Cardiac fibroblast (primary cell): ENCODE results near the gene NUP214.

ENCODE experiments used
- DNase-seq, 2 donors: peaks; one replicate each; pipeline versions ENCODE4 v3.0.0 to v3.0.0-alpha.2; 2010; ENCODE audit warnings: low read depth in 2 of 2
- H3K4me3 ChIP-seq, 2 donors: replicated peaks in 1 of 2; 1 replicate in 1 of 2; 2 replicates in 1 of 2; pipeline ENCODE4 v1.5.1; 2011; ENCODE audit warnings: low read depth in 2 of 2, low read length in 2 of 2, mild to moderate bottlenecking in 2 of 2, moderate library complexity in 1 of 2
- CTCF ChIP-seq: IDR thresholded peaks from one replicate; pipeline ENCODE4 v1.5.1; 2011; ENCODE audit warnings: low read depth, mild to moderate bottlenecking, low read length, inconsistent platforms

NUP214 gene

GRCh38 chr9:131167146-131167692 is 41.8 kb downstream of the NUP214 start:
- DNase-seq = peak in 1 of 2 donors; percentile 5
- no peak overlapping the region for H3K4me3 ChIP-seq
- TF ChIP-seq CTCF = no peak

- DNase-seq = no peak
- no peak overlapping the region for H3K4me3 ChIP-seq
- TF ChIP-seq CTCF = no peak
Measured at GRCh38 chr9:131167936-131168335, 42.5 kb downstream of the NUP214 start.

- TF ChIP-seq CTCF = no peak
- no peak overlapping the region for H3K4me3 ChIP-seq
- DNase-seq = no peak
Measured at GRCh38 chr9:131169563-131170240, 44.3 kb downstream of the NUP214 start.

- H3K4me3 ChIP-seq = no peak overlapping the region
- no peak for TF ChIP-seq CTCF
Measured at GRCh38 chr9:131173995-131174394, 48.6 kb downstream of the NUP214 start.

GRCh38 chr9:131174681-131175239 is 49.4 kb downstream of the NUP214 start:
- H3K4me3 ChIP-seq = no peak overlapping the region
- no peak for DNase-seq
- TF ChIP-seq CTCF = no peak

More at GRCh38 chr9:131173995-131174394, 48.6 kb downstream of the NUP214 start:
- no peak for DNase-seq

GRCh38 chr9:131177898-131178297 is 52.5 kb downstream of the NUP214 start:
- no peak overlapping the region for H3K4me3 ChIP-seq
- no peak for TF ChIP-seq CTCF
- DNase-seq = no peak
